WTC11 (cell line): ENCODE data around the gene SERGEF. TPM values are rescaled to one million over a fixed set of nuclear protein-coding genes. Genes with fewer than 3 reads are reported as not detected.

ENCODE experiments used
- ATAC-seq: fragments of 200-7000 bp; cut with Tn5 transposase; 2 replicates; pipeline ENCODE4 v1.10.0; 2021; ENCODE audit warnings: mild to moderate bottlenecking, moderate library complexity
- CTCF ChIA-PET: fragments of 300-600 bp; sonication (Branson Sonifier 250); formaldehyde crosslinking; loops from one replicate; lab custom pipeline; 2021; ENCODE audit warnings: antibody characterized with exemption; lab: Charles Lee
- POLR2A ChIA-PET: fragments of 350-600 bp; sonication (Branson Sonifier 250); formaldehyde crosslinking; loops from one replicate; lab custom pipeline; 2021; ENCODE audit warnings: antibody characterized with exemption; lab: Charles Lee
- DNase-seq: peaks from one replicate; pipeline ENCODE4 v3.0.0; 2021; ENCODE audit warnings: low spot score
- H3K27ac Mint-ChIP-seq: 2 replicates; pipeline ENCODE4 v1.8.0; 2021; ENCODE audit warnings: mixed read lengths
- H3K27me3 Mint-ChIP-seq: 2 replicates; pipeline ENCODE4 v1.8.0; 2021; ENCODE audit warnings: low read depth, mild to moderate bottlenecking, moderate library complexity, mixed read lengths
- H3K36me3 Mint-ChIP-seq: 2 replicates; pipeline ENCODE4 v1.8.0; 2021; ENCODE audit warnings: mixed read lengths
- H3K4me1 Mint-ChIP-seq: 2 replicates; pipeline ENCODE4 v1.8.0; 2022; ENCODE audit warnings: mixed read lengths
- H3K4me3 Mint-ChIP-seq: 2 replicates; pipeline ENCODE4 v1.8.0; 2021; ENCODE audit warnings: mild to moderate bottlenecking, moderate library complexity, mixed read lengths
- H3K9me3 Mint-ChIP-seq: 2 replicates; pipeline ENCODE4 v1.8.0; 2021; ENCODE audit warnings: mixed read lengths
- AR ChIP-seq: fragments of 250-450 bp; sonication (Bioruptor Pico); IDR thresholded peaks from 2 replicates; pipeline ENCODE4 v1.9.0; 2021; ENCODE audit warnings: mild to moderate bottlenecking
- ATF1 ChIP-seq: sonication (generic); formaldehyde crosslinking; IDR thresholded peaks from 2 replicates; pipeline ENCODE4 v1.8.1; 2023; ENCODE audit warnings: mild to moderate bottlenecking, moderate library complexity, missing genetic modification reagents
- EMX1 ChIP-seq: fragments of 250-450 bp; sonication (Bioruptor Pico); IDR thresholded peaks from 2 replicates; pipeline ENCODE4 v1.8.0; 2021; ENCODE audit warnings: mild to moderate bottlenecking
- FOXJ3 ChIP-seq: sonication (generic); formaldehyde crosslinking; IDR thresholded peaks from 2 replicates; pipeline ENCODE4 v1.9.0; 2021; ENCODE audit warnings: missing genetic modification reagents, mild to moderate bottlenecking, borderline replicate concordance
- FOXP1 ChIP-seq: sonication (generic); formaldehyde crosslinking; IDR thresholded peaks from 2 replicates; pipeline ENCODE4 v1.8.0; 2022; ENCODE audit warnings: missing genetic modification reagents, mild to moderate bottlenecking, moderate library complexity, borderline replicate concordance
- NR2C2 ChIP-seq: sonication (generic); formaldehyde crosslinking; IDR thresholded peaks from 2 replicates; pipeline ENCODE4 v1.8.0; 2022; ENCODE audit warnings: mild to moderate bottlenecking, missing genetic modification reagents
- SOX15 ChIP-seq: fragments of 250-450 bp; sonication (Bioruptor Pico); IDR thresholded peaks from 2 replicates; pipeline ENCODE4 v1.9.0; 2021; ENCODE audit warnings: mild to moderate bottlenecking
- ZNF121 ChIP-seq: sonication (generic); formaldehyde crosslinking; IDR thresholded peaks from 2 replicates; pipeline ENCODE4 v1.8.0; 2023; ENCODE audit warnings: missing genetic modification reagents
- ZNF317 ChIP-seq: sonication (generic); formaldehyde crosslinking; IDR thresholded peaks from 2 replicates; pipeline ENCODE4 v1.8.1; 2023; ENCODE audit warnings: low read depth, mild to moderate bottlenecking, moderate library complexity, missing genetic modification reagents, borderline replicate concordance
- ZNF423 ChIP-seq: fragments of 250-450 bp; sonication (Bioruptor Pico); IDR thresholded peaks from 2 replicates; pipeline ENCODE4 v2.1.2; 2022; ENCODE audit warnings: mild to moderate bottlenecking, moderate library complexity
- total RNA-seq: library from RNA; stranded (reverse); gene quantifications from 3 replicates; pipeline ENCODE4 v1.2.3, GENCODE V29; 2021
- TF ChIP-seq, protein P1 (sequence below): fragments of 250-450 bp; sonication (Bioruptor Pico); IDR thresholded peaks from 2 replicates; pipeline ENCODE4 v1.9.0; 2021; ENCODE audit warnings: mild to moderate bottlenecking, borderline replicate concordance
- TF ChIP-seq, protein P2 (sequence below): fragments of 250-450 bp; sonication (Bioruptor Pico); IDR thresholded peaks from 2 replicates; pipeline ENCODE4 v1.9.0; 2021; ENCODE audit warnings: moderate library complexity, mild to moderate bottlenecking, inconsistent platforms, borderline replicate concordance
- TF ChIP-seq, protein P3 (sequence below): sonication (generic); formaldehyde crosslinking; IDR thresholded peaks from 2 replicates; pipeline ENCODE4 v1.8.1; 2023; ENCODE audit warnings: mild to moderate bottlenecking, missing genetic modification reagents, moderate library complexity
- TF ChIP-seq, protein P4 (sequence below): fragments of 250-450 bp; sonication (Bioruptor Pico); IDR thresholded peaks from 2 replicates; pipeline ENCODE4 v2.1.2; 2022; ENCODE audit warnings: mild to moderate bottlenecking, moderate library complexity
- TF ChIP-seq, protein P5 (sequence below): sonication (generic); formaldehyde crosslinking; IDR thresholded peaks from 2 replicates; pipeline ENCODE4 v1.8.1; 2022; ENCODE audit warnings: mild to moderate bottlenecking, moderate library complexity, missing genetic modification reagents
- TF ChIP-seq, protein P6 (sequence below): fragments of 250-450 bp; sonication (Bioruptor Pico); conservative IDR thresholded peaks from 2 replicates; pipeline ENCODE4 v1.9.0; 2021; ENCODE audit warnings: mild to moderate bottlenecking
- TF ChIP-seq, protein P7 (sequence below): sonication (generic); formaldehyde crosslinking; IDR thresholded peaks from 2 replicates; pipeline ENCODE4 v1.8.0; 2023; ENCODE audit warnings: mild to moderate bottlenecking, missing genetic modification reagents

Gene SERGEF
- total RNA-seq, 1 experiment from 2014 or later = 35.5 TPM

GRCh38 chr11:17838102-17838501, 174.7 kb downstream of the SERGEF start (continued):
- TF ChIP-seq, protein P1, sequence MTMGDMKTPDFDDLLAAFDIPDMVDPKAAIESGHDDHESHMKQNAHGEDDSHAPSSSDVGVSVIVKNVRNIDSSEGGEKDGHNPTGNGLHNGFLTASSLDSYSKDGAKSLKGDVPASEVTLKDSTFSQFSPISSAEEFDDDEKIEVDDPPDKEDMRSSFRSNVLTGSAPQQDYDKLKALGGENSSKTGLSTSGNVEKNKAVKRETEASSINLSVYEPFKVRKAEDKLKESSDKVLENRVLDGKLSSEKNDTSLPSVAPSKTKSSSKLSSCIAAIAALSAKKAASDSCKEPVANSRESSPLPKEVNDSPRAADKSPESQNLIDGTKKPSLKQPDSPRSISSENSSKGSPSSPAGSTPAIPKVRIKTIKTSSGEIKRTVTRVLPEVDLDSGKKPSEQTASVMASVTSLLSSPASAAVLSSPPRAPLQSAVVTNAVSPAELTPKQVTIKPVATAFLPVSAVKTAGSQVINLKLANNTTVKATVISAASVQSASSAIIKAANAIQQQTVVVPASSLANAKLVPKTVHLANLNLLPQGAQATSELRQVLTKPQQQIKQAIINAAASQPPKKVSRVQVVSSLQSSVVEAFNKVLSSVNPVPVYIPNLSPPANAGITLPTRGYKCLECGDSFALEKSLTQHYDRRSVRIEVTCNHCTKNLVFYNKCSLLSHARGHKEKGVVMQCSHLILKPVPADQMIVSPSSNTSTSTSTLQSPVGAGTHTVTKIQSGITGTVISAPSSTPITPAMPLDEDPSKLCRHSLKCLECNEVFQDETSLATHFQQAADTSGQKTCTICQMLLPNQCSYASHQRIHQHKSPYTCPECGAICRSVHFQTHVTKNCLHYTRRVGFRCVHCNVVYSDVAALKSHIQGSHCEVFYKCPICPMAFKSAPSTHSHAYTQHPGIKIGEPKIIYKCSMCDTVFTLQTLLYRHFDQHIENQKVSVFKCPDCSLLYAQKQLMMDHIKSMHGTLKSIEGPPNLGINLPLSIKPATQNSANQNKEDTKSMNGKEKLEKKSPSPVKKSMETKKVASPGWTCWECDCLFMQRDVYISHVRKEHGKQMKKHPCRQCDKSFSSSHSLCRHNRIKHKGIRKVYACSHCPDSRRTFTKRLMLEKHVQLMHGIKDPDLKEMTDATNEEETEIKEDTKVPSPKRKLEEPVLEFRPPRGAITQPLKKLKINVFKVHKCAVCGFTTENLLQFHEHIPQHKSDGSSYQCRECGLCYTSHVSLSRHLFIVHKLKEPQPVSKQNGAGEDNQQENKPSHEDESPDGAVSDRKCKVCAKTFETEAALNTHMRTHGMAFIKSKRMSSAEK (CRISPR knock-in tag) = no peak
- TF ChIP-seq, protein P2, sequence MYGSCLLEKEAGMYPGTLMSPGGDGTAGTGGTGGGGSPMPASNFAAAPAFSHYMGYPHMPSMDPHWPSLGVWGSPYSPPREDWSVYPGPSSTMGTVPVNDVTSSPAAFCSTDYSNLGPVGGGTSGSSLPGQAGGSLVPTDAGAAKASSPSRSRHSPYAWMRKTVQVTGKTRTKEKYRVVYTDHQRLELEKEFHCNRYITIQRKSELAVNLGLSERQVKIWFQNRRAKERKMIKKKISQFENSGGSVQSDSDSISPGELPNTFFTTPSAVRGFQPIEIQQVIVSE (CRISPR knock-in tag) = no peak
- TF ChIP-seq ZNF423 (no peak), SOX15 (CRISPR knock-in tag) (no peak), NR2C2 (CRISPR knock-in tag) (no peak), ZNF317 (no peak), AR (CRISPR knock-in tag) (no peak), FOXP1 (no peak)
- TF ChIP-seq, protein P3, sequence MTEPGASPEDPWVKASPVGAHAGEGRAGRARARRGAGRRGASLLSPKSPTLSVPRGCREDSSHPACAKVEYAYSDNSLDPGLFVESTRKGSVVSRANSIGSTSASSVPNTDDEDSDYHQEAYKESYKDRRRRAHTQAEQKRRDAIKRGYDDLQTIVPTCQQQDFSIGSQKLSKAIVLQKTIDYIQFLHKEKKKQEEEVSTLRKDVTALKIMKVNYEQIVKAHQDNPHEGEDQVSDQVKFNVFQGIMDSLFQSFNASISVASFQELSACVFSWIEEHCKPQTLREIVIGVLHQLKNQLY (CRISPR knock-in tag) = no peak
- TF ChIP-seq, protein P4, sequence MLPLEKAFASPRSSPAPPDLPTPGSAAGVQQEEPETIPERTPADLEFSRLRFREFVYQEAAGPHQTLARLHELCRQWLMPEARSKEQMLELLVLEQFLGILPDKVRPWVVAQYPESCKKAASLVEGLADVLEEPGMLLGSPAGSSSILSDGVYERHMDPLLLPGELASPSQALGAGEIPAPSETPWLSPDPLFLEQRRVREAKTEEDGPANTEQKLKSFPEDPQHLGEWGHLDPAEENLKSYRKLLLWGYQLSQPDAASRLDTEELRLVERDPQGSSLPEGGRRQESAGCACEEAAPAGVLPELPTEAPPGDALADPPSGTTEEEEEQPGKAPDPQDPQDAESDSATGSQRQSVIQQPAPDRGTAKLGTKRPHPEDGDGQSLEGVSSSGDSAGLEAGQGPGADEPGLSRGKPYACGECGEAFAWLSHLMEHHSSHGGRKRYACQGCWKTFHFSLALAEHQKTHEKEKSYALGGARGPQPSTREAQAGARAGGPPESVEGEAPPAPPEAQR (CRISPR knock-in tag) = no peak

DNA sequence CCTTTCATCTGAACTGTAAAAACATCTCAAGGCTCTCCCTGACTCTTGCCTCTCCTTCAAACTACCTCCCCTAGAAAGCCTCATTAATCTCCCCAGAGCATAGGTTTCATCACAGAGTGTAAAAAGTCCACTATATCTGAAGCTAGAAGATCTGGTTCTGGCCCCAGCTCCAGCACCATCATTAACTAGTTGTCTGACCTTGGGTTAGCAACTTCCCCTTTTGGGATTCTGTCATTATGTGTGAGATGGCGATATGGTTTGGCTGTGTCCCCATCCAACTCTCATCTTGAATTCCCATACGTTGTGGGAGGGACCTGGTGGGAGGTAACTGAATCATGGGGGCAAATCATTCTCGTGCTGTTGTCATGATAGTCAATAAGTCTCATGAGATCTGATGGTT, 181.0 kb downstream of the SERGEF start:
- no peaks in the 10 kb centered on the region for H3K36me3 Mint-ChIP-seq
- ChIA-PET POLR2A (no interaction called here), CTCF (no interaction called here)
- no peak overlapping the region for H3K27ac Mint-ChIP-seq
- peaks cover 4% of the 10 kb centered on the region for H3K4me1 Mint-ChIP-seq
- H3K9me3 Mint-ChIP-seq = no peaks in the 10 kb centered on the region
- ATAC-seq (no peak), DNase-seq (no peak)
- no peak overlapping the region for H3K4me3 Mint-ChIP-seq
- TF ChIP-seq, protein P5, sequence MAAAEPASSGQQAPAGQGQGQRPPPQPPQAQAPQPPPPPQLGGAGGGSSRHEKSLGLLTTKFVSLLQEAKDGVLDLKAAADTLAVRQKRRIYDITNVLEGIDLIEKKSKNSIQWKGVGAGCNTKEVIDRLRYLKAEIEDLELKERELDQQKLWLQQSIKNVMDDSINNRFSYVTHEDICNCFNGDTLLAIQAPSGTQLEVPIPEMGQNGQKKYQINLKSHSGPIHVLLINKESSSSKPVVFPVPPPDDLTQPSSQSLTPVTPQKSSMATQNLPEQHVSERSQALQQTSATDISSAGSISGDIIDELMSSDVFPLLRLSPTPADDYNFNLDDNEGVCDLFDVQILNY (CRISPR knock-in tag) = no peak
- TF ChIP-seq EMX1 (CRISPR knock-in tag) (no peak), ZNF121 (CRISPR knock-in tag) (no peak), FOXJ3 (CRISPR knock-in tag) (no peak), ATF1 (CRISPR knock-in tag) (no peak)
- TF ChIP-seq, protein P6, sequence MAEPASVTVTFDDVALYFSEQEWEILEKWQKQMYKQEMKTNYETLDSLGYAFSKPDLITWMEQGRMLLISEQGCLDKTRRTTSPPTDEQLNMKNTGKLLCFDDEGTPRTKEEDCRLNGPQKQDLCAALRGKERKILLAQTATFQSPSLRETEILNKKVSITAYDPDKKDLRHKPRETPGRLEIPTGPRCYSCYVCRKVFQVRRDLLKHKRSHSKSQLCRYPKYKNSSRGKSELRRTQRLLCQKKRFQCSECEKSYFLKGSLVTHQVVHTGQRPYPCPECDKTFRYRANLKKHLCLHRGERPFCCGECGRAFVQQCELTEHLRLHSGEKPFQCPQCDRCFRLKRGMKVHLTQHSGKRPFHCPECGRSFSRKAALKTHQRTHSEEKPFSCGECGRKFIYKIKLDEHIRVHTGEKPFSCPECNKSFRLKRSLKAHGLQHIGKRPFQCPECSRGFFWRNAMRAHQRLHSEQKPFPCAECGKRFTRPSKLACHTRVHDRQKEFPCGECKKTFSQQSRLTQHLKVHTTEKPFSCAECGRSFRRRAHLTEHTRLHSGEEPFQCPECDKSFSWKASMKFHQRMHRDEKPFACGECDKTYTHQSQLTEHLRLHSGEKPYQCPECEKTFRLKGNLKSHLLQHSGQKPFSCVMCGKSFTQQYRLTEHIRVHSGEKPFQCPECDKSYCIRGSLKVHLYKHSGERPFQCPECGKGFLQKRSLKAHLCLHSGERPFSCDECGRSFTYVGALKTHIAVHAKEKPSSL = no peak
- TF ChIP-seq, protein P7, sequence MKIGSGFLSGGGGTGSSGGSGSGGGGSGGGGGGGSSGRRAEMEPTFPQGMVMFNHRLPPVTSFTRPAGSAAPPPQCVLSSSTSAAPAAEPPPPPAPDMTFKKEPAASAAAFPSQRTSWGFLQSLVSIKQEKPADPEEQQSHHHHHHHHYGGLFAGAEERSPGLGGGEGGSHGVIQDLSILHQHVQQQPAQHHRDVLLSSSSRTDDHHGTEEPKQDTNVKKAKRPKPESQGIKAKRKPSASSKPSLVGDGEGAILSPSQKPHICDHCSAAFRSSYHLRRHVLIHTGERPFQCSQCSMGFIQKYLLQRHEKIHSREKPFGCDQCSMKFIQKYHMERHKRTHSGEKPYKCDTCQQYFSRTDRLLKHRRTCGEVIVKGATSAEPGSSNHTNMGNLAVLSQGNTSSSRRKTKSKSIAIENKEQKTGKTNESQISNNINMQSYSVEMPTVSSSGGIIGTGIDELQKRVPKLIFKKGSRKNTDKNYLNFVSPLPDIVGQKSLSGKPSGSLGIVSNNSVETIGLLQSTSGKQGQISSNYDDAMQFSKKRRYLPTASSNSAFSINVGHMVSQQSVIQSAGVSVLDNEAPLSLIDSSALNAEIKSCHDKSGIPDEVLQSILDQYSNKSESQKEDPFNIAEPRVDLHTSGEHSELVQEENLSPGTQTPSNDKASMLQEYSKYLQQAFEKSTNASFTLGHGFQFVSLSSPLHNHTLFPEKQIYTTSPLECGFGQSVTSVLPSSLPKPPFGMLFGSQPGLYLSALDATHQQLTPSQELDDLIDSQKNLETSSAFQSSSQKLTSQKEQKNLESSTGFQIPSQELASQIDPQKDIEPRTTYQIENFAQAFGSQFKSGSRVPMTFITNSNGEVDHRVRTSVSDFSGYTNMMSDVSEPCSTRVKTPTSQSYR (CRISPR knock-in tag) = no peak
- H3K27me3 Mint-ChIP-seq = no peaks in the 10 kb centered on the region; the same call in 1 of the 2 replicates
